Suprapubic skin (tissue), 3 donors: ENCODE data around the gene RAF1.

Experiments used
- CTCF ChIP-seq, 2 donors: fragments of 200-600 bp in 1 of 2; fragments of 450-650 bp in 1 of 2; sonication (generic) in 1 of 2; IDR thresholded peaks; one replicate each; pipeline ENCODE4 v1.5.1; 2016 to 2019; ENCODE audit warnings: antibody characterized with exemption in 2 of 2, mild to moderate bottlenecking in 1 of 2, moderate library complexity in 1 of 2
- POLR2A ChIP-seq, 2 donors: fragments of 450-650 bp; IDR thresholded peaks; one replicate each; pipeline ENCODE4 v1.6.1; 2017; ENCODE audit warnings: antibody characterized with exemption in 2 of 2, mild to moderate bottlenecking in 2 of 2, moderate library complexity in 2 of 2

GRCh38 chr3:12560505-12561190, 103.3 kb downstream of the RAF1 start:
- TF ChIP-seq CTCF (IDR thresholded peaks at IDR 0.05) (no peak), POLR2A (IDR thresholded peaks at IDR 0.05) (no peak)
